Sigmoid colon (tissue), 7 donors: ENCODE measurements around the gene UFM1. TPM values are rescaled to one million over a fixed set of nuclear protein-coding genes. Genes with fewer than 3 reads are reported as not detected.
"Not testable (repeated sequence)": the region's sequence is repeated elsewhere in the genome, so short reads cannot be mapped to it uniquely, and the experiment has no call there.

ENCODE experiments used
- DNase-seq: peaks from one replicate; pipeline ENCODE4 v3.0.0-alpha.2; 2019
- H3K27ac ChIP-seq, 4 donors: fragments of 200-600 bp; sonication (generic); one replicate each; pipeline ENCODE4 v1.5.1; 2016 to 2019; ENCODE audit warnings: mild to moderate bottlenecking in 1 of 4
- H3K27me3 ChIP-seq, 3 donors: fragments of 200-600 bp; sonication (generic); one replicate each; pipeline ENCODE4 v1.5.1; 2019; ENCODE audit warnings: mild to moderate bottlenecking in 1 of 3
- H3K36me3 ChIP-seq, 4 donors: fragments of 200-600 bp; sonication (generic); one replicate each; pipeline ENCODE4 v1.5.1; 2016 to 2019
- H3K4me1 ChIP-seq, 4 donors: fragments of 200-600 bp; sonication (generic); one replicate each; pipeline ENCODE4 v1.5.1; 2017 to 2019
- H3K4me3 ChIP-seq, 4 donors: fragments of 200-600 bp; sonication (generic); one replicate each; pipeline ENCODE4 v1.5.1; 2017 to 2019; ENCODE audit warnings: mild to moderate bottlenecking in 2 of 4, moderate library complexity in 1 of 4
- H3K9me3 ChIP-seq, 4 donors: fragments of 200-600 bp in 3 of 4; sonication (generic) in 3 of 4; one replicate each; pipeline versions ENCODE4 v1.5.1 to v1.6.1; 2013 to 2019
- EP300 ChIP-seq, 4 donors: sonication (generic); formaldehyde crosslinking; IDR thresholded peaks; one replicate each; pipeline ENCODE4 v1.6.1; 2017; ENCODE audit warnings: antibody characterized with exemption in 4 of 4
- POLR2A ChIP-seq, 2 donors: fragments of 450-650 bp; IDR thresholded peaks; one replicate each; pipeline ENCODE4 v1.6.1; 2016; ENCODE audit warnings: antibody characterized with exemption in 2 of 2, mild to moderate bottlenecking in 2 of 2, moderate library complexity in 2 of 2
- POLR2AphosphoS5 ChIP-seq, 4 donors: sonication (generic); formaldehyde crosslinking; IDR thresholded peaks; one replicate each; pipeline ENCODE4 v1.6.1; 2017; ENCODE audit warnings: antibody characterized with exemption in 4 of 4
- WGBS, 2 donors: extraction: QIAGEN DNeasy Blood & Tissue Kit; methylation state at CpG; one replicate each; pipeline ENCODE4 v1.1.7; 2013; 5-methylcytosine and 5-hydroxymethylcytosine counted together
- intact Hi-C: fragments of 100-400 bp; cut with DNase I; formaldehyde crosslinking; loops from one replicate; pipeline ENCODE4 v1.15.1; 2023
- polyA plus RNA-seq, 3 donors: library from polyadenylated mRNA; stranded (reverse); fragments of 200-250 nt; gene quantifications; one replicate each; pipeline ENCODE4 v1.2.3, GENCODE V29; 2013
- total RNA-seq, 4 donors: library from RNA; depleted of rRNA; stranded (reverse); fragments of >200 nt; gene quantifications; one replicate each; pipeline ENCODE4 v1.1.0, GENCODE V29; 2016
- TF ChIP-seq, protein P1 (sequence below), 4 experiments: fragments of 450-650 bp in 3 of 4; fragments of 200-600 bp in 1 of 4; IDR thresholded peaks; one replicate each; pipeline ENCODE4 v1.5.1; 2016 to 2019; ENCODE audit warnings: antibody characterized with exemption in 4 of 4, mild to moderate bottlenecking in 3 of 4, moderate library complexity in 2 of 4
- donor health status: healthy with polysubstance abuse.
- donor health status: Bipolar disorder and iron deficiency.
- donor health status: healthy.

Gene UFM1
- total and polyA plus RNA-seq, 7 donors: 33.9 to 60.6 (median 50.6) TPM

DNA sequence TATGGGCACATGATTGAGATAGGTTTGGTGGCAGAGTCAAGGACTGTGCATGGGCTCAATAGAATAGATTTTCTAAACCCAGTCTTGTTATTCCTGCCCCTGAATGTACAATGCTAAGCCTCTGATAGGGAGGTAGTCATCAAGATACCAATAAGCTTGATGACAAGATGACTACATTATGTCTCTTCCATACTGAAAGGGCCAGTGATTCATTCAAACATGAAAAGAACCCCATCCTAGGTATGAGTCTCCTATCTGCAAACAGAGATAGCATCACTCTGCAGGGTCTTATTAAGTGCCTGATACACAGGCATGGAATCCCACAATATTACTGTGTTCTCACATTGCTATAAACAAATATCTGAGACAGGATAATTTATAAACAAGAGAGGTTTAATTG lies 40.3 kb upstream of the UFM1 start:
- Histone ChIP-seq H3K4me1 (no peaks in the 10 kb centered on the region), H3K27me3 (no peaks in the 10 kb centered on the region), H3K27ac (no peak overlapping the region), H3K36me3 (no peaks in the 10 kb centered on the region), H3K4me3 (no peak overlapping the region), H3K9me3 (no peaks in the 10 kb centered on the region)
- DNase-seq: no peak
- TF ChIP-seq POLR2AphosphoS5 (IDR thresholded peaks at IDR 0.05) (no peak), POLR2A (IDR thresholded peaks at IDR 0.05) (no peak), EP300 (IDR thresholded peaks at IDR 0.05) (no peak)
- TF ChIP-seq, protein P1, sequence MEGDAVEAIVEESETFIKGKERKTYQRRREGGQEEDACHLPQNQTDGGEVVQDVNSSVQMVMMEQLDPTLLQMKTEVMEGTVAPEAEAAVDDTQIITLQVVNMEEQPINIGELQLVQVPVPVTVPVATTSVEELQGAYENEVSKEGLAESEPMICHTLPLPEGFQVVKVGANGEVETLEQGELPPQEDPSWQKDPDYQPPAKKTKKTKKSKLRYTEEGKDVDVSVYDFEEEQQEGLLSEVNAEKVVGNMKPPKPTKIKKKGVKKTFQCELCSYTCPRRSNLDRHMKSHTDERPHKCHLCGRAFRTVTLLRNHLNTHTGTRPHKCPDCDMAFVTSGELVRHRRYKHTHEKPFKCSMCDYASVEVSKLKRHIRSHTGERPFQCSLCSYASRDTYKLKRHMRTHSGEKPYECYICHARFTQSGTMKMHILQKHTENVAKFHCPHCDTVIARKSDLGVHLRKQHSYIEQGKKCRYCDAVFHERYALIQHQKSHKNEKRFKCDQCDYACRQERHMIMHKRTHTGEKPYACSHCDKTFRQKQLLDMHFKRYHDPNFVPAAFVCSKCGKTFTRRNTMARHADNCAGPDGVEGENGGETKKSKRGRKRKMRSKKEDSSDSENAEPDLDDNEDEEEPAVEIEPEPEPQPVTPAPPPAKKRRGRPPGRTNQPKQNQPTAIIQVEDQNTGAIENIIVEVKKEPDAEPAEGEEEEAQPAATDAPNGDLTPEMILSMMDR (IDR thresholded peaks at IDR 0.05): no peak
- intact Hi-C loops: no loop called here

DNA sequence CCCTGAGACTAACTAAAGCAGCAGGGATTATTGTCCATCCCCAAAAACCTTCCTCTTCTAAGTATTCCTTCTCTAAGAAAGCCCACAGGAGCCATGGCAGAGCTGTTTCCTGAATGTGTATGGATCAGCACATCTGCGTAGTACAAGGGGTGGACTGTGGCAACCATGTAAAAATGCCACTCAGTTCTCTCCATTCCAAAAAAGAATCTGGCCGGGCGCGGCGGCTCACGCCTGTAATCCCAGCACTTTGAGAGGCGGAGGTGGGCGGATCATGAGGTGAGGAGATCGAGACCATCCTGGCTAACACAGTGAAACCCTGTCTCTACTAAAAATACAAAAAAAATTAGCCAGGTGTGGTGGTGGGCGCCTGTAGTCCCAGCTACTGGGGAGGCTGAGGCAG lies 38.5 kb upstream of the UFM1 start:
- DNase-seq, H3K4me3 ChIP-seq, H3K9me3 ChIP-seq, H3K4me1 ChIP-seq, H3K27me3 ChIP-seq, intact Hi-C loops, H3K36me3 ChIP-seq, H3K27ac ChIP-seq: not testable (repeated sequence)
- WGBS, 2 donors: 96 to 97% methylated on average over 9 of the region's 10 CpGs

DNA sequence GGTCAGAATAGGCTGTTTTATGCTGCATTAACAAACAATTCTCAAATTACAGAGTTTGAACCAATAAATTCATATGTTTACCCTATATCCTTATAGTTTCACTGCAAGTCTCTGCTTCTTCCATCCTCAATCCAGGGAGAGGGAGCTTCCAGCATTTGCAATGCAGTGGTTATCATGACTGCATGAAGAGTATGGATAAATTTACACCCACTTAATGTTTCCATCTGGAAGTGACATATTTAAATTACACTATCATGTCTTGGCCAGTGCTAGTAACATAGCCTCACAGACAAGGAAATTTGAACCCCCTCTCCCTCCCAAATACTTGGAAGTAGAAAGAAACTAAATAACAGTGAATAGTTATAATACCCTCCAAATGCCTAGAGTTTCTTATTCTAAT lies 33.5 kb upstream of the UFM1 start:
- TF ChIP-seq, protein P1 (IDR thresholded peaks at IDR 0.05): no peak
- TF ChIP-seq POLR2A (IDR thresholded peaks at IDR 0.05) (no peak), EP300 (IDR thresholded peaks at IDR 0.05) (no peak), POLR2AphosphoS5 (IDR thresholded peaks at IDR 0.05) (no peak)

DNA sequence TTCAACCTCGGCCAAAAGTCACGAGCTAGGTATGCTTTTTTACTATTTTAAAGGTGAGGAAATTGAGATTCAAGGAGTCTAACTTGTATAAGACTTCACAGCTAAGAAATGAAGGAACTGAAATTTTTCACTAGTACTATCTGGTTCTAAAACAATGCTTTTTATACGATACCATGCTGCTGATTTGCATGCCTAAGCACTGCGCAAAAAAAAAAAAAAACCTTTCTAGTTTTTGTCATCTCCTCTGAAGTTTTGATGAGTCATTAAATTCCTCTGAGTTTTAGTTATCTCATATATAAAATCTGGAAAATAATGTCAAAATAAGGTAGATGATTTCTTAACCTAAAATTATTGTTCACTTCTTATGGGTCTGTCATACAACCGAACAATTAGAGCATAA lies 28.0 kb upstream of the UFM1 start:
- TF ChIP-seq, protein P1 (IDR thresholded peaks at IDR 0.05): no peak
- TF ChIP-seq EP300 (IDR thresholded peaks at IDR 0.05) (no peak), POLR2A (IDR thresholded peaks at IDR 0.05) (no peak), POLR2AphosphoS5 (IDR thresholded peaks at IDR 0.05) (no peak)
- 85 to 92% methylated on average over 5 of the region's 5 CpGs for WGBS, 2 donors
- Histone ChIP-seq H3K27ac (no peak overlapping the region), H3K27me3 (no peaks in the 10 kb centered on the region), H3K9me3 (no peaks in the 10 kb centered on the region), H3K36me3 (no peaks in the 10 kb centered on the region), H3K4me3 (no peak overlapping the region), H3K4me1 (no peaks in the 10 kb centered on the region)
- intact Hi-C loops: no loop called here
- DNase-seq: no peak

More for the DNA sequence above, 33.5 kb upstream of the UFM1 start:
- DNase-seq: no peak
- no peaks in the 10 kb centered on the region for H3K9me3 ChIP-seq
- H3K27ac ChIP-seq: no peak overlapping the region
- no peaks in the 10 kb centered on the region for H3K36me3 ChIP-seq
- no peaks in the 10 kb centered on the region for H3K27me3 ChIP-seq
- H3K4me1 ChIP-seq: no peaks in the 10 kb centered on the region
- intact Hi-C loops: no loop called here
- no peak overlapping the region for H3K4me3 ChIP-seq

DNA sequence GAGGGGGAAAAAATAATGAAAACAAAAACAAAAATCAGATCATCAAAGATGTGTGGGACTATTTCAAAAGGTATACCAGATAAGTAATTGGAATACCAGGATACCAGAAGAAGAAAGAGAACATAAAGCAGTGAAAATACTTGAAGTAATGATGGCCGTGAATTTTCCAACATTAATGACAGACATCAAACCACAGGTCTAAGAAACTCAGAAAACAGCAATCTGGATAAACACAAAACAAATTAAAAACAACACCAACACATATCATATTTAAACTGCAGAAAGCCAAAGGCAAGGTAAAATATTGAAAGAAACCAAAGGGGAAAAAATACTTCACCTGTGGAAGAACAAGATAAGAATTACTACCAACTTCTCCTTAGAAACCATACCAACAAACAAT lies 24.2 kb upstream of the UFM1 start:
- Histone ChIP-seq H3K27me3 (no peaks in the 10 kb centered on the region), H3K9me3 (no peaks in the 10 kb centered on the region), H3K36me3 (no peaks in the 10 kb centered on the region), H3K27ac (no peak overlapping the region), H3K4me3 (no peak overlapping the region), H3K4me1 (no peaks in the 10 kb centered on the region)
- 96 to 98% methylated on average over 1 of the region's 1 CpG for WGBS, 2 donors
- DNase-seq: no peak
- intact Hi-C loops: no loop called here
- TF ChIP-seq, protein P1 (IDR thresholded peaks at IDR 0.05): no peak
- TF ChIP-seq EP300 (IDR thresholded peaks at IDR 0.05) (no peak), POLR2A (IDR thresholded peaks at IDR 0.05) (no peak), POLR2AphosphoS5 (IDR thresholded peaks at IDR 0.05) (no peak)
